GM19455 (cell line): ENCODE results near the gene TYK2.
"Not testable (repeated sequence)": the region's sequence is repeated elsewhere in the genome, so short reads cannot be mapped to it uniquely, and the experiment has no call there.

Experiments
- ATAC-seq: cut with Tn5 transposase; IDR thresholded peaks from one replicate; pipeline ENCODE4 v1.9.1; 2021; ENCODE audit not compliant: unreplicated experiment

The TYK2 gene

DNA sequence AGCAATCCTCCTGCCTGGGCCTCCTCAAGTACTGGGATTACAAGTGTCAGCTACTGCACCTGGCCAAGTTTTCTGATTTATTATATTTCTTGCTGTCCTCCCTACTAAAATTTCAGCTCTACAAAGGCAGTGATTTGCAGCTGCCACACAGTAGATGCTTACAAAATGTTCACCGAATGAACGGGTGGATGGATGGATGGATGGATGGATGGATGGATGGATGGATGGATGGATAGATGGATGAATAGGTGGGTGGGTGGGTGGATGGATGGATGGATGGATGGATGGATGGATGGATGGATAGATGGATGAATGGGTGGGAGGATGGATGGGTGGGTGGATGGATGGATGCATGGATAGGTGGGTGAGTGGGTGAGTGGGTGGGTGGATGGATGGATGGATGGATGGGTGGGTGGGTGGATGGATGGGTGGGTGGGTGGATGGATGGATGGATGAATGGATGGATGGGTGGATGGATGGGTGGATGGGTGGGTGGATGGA, 3.2 kb downstream of the TYK2 start:
- not testable (repeated sequence) for ATAC-seq

DNA sequence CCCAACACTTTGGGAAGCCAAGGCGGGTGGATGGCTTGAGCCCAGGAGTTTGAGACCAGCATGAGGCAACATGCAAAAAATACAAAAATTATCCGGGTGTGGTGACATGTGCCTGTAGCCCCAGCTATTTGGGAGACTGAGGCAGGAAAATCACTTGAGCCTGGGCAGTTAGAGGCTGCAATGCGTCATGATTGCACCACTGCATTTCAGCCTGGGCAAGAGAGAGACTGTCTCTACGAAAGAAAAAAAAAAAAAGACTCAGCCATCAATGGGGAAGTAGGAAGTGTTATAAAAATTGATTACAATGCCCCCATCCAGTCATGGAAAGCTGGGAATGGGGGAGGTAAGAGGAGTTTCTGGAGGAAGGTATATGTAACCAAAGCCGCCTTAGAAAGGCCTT, 5.4 kb downstream of the TYK2 start:
- no peak for ATAC-seq

DNA sequence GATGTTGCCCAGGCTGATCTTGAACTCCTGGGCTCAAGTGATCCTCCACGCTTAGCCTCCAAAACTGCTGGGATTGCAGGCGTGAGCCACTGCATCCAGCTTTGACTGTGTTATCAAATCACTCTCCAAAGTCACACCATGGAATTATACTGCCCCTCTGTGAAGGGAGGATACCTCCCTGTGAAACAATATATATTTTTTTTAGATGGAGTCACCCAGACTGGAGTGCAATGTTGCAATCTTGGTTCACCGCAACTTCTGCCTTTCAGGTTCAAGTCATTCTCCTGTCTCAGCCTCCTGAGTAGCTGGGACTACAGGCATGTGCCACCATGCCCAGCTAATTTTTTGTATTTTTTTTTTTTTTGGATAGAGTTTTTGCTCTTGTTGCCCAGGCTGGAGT, 7.7 kb downstream of the TYK2 start:
- no peak for ATAC-seq

DNA sequence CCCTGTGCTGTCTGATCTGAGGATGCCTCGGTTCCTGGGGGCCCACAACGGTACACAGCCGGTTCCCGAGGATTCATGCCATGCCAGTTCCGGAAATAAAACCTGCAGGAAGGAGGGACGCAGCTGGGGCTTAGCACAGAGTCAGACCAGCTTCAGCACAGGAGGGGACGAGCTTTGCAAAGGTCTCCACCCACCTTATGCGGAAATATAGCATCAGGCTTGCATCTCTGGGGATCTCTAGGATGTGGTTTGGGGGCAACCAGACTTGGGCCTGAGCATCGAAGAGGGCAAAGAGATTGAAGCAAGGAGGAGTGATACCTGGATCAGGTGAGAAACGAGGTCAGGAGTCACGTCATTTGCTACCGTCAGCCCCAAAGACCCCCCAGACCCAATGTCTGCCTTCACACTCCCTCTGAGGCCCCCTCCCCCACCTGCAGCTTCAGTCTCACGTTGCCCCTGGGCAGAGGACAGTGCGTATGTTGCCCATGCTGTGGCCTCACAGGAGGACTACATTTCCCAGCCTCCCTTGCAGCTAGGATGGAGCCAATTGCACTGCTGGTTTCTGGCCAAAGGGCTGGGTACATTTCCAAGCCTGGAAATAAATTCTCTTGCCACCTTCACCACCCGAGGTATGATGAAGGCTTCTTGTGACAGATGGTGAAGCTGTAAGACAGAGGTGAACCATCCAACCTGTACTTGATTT, 12.1 kb downstream of the TYK2 start:
- no peak for ATAC-seq

DNA sequence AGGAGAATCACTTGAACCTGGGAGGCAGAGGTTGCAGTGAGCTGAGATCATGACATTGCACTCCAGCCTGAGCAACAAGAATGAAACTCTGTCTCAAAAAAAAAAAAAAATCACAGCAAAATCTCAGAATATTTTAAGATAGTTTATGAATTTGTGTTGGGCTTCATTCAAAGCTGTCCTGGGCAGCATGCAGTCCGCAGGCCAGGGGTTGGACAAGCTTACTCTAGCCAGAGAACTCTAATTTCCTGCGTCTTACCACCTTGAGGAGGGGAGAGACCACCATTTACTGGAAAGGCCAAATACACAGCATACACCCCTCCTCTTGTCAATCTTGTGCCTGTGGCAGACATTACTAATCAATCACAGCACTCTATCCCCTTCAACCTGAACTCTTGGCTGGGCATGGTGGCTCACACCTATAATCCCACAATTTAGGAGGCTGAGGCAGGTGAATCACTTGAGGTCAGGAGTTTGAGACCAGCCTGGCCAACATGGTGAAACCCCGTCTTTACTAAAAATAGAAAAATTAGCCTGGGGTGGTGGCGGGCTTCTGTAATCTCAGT, 13.3 kb downstream of the TYK2 start:
- ATAC-seq = not testable (repeated sequence)

DNA sequence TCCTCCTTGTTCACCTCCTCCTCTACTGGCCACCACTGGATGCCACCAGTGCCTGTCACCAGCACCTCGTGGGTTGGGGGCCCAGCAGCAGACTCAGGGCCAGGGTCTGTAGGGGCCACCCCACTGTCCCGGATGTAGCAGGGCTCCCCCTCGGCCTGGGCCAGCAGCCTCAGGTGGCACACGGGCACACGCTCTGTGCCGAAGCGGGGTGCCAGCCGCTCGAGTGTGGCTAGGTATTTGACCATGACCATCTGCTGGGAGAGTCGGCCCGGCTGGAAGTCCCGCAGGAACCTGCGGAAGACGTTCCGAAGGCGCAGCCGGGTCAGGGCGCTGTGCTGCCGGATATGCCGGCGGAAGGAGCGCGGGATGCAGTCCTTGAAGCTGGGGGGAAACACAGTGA, 14.9 kb downstream of the TYK2 start:
- ATAC-seq = no peak

DNA sequence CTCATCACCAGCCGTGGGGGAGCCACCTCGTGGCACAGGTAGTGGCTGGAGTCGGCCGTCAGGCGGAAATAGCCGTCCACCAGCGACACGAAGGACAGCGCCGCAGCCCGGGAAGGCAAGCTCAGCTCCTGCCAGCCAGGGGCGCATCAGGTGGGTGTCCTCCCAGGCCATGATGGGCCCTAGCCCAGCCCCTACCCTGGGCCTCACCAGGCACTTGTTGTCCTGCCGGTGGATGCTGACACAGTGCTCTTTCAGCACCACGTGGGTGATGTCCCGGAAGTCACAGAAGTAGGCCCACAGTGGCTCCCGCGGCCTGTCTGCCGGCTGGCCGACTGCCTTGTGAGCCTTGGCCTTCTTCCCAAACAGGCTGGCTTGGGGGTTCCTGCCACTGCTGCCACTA, 15.7 kb downstream of the TYK2 start:
- ATAC-seq = no peak

DNA sequence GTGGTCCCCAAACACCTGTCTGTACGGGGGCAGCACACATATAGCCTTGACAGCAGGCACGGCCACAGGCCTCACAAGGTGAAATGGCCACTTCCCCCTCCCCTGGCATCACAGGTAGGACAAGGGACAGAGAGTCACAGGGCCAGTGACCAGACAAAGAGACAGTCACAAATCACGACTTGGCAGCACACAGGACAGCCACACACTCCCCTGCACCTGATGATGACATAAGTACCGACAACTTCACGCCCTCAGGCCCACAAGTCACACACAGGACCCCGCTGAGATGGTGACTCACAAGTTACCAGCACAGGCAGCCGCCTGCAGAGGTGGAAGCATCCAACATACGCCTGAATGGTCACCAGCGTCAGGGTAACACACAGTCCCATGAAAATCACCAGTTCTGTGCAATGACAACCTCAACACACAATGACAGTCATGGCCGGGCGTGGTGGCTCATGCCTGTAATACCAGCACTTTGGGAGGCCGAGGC, 16.5 kb downstream of the TYK2 start:
- ATAC-seq = no peak

DNA sequence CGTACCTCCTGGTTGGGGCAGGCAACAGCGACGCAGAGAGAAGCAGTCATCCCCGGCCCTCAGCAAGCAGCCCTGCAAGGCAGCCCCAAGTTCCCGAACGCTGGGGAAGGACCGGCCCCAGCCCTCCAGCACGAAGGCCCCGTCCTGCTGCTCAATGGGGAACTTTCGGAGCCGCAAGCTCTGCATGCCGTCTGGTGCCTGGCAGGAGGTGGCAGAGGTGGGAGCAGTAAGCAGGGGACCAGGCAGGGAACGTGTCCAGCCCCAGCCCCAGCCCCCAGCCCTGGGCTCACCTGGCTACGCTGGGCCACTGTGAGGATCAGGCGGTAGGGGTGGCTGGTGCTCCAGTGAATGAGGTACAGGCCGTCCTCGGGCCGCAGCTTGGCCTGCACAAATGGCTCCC, 18.1 kb downstream of the TYK2 start:
- no peak for ATAC-seq

DNA sequence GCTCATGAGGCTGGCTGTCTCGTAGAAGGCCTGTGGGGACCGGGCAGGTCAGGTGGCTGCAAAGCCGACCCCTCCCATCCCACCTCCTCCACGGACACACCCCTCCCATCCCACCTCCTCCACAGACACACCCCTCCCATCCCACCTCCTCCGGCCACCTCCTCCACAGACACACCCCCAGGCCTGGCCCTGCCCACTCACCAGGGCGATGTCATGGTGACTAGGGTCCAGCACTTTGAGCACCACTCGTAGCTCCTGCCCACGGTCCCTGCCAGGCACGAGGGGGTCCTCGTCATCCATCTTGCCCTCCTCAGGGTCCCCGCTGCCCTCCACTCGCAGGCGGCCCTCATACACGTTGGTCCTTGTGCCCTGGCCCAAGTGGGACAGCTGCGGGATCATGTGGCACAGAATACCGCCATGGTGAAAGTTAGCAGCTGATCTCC, 18.8 kb downstream of the TYK2 start:
- no peak for ATAC-seq

DNA sequence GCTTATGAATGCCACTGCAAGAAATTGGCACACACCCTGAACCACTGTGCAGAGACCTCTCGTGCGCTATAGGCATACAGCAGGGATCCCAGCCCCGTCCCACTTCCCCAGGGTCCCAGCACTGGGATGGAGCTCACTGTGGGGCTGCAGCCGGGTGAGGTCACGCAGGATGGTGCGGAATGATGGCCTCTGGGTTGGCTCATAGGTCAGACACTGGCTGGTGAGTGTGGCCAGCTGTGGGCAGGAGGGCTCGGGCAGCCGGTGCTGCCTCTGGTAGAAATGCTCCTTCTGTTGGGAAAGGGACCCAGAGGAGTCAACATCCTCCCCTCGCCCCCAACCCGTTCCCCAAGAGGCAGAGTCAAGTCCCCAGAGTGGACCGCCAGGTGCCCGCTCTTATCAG, 23.9 kb downstream of the TYK2 start:
- ATAC-seq = no peak

DNA sequence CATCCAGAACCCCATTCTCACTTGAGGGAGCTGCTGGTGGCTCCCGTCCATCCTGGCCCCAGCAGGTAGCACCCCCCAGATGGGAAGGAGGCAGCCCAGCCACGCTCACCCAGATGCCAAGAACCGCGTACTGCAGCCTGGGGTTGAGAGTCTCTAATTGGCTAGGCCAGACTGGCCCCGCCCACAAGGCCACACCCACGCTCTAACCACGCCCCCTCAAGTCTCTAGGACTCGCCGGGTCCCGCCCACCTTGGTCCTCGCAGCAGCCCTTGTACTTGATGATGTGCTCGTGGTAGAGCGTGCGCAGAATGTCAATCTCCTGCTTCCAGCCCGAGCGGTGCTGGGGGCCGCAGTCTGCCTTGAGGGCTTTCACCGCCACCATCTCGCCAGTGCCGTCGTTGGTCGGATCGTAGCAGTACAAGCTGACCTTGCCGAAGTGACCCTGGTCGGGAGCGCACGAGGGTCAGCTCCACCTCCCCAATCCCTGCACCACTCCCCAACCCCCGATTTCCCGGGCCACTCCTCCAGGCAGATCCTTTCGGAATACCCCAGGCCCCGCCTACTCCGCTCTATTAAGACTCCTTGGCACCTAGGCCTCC, 26.5 kb downstream of the TYK2 start:
- ATAC-seq = no peak

DNA sequence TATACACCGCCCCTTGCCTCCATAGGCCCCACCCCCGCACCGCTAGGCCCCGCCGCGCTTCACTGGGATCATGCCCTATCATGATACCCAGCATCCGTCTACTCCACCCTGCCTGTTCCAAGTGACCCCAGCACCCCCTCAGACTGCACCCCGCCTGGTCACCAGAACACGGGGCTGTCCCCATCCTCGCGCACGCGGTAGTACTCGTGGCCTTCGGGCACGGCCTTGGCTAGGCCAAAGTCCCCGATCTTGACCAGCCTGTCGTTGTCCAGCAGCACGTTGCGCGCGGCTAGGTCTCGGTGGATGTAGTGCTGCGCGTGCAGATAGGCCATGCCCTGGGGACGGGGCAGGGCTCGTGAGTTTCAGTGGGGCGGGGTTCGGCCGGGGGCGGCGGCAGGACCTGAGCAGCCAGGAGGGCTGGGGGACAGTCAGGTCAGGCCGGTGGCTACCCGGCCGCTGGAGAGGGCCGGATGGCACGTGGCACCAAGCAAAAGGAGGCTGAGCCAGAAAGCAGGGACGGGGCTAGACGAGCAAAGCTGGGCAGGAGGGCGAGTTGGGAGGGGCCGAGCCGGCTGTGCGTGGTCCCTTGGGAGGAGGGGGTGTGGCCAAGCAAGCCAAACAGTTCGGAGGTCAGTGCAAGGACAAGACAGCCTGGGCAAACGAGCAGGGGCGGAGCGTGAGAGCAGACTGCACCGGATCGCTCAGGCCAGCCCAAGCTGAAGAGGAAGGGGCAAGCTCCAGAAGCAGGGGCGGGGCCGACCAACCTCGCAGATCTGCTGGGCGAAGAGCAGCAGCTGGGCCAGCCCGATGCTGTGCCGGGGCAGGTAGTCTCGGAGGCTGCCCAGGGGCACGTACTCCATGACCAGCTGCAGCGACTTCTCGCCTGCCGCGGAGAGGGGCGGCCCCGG, 27.4 kb downstream of the TYK2 start:
- no peak for ATAC-seq

DNA sequence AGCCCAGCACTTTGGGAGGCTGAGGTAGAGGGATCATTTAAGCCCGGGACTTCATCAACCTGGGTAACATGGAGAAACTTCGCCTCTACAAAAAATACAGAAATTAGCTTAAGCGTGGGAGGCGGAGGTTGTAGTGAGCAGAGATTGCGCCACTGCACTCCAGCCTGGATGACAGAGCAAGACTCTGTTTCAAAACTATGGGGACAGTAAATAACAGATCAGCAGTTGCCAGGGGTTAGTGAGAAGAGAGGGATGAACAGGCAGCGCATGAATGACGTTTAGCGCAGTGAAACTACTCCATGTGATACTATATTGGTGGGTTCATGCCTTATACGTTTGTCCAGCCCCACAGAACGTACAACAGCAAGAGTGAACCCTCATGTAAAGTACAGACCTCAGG, 33.9 kb downstream of the TYK2 start:
- ATAC-seq = no peak

DNA sequence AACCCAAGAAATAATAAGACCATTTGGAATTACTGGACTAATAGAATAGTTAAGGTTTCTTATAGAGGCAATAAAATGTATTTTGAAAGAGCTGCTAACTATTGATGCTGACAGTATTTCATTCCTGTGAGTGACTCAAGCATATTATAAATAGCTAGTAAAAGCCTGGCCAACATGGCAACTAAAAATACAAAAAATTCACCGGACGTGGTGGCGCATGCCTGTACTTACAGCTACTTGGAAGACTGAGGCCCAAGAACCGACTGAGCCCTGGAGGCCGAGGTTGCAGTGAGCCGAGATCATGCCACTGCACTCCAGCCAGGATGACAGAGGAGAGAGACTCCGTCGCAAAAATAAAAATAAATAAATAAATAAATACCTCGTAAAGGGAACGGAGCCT, 35.6 kb downstream of the TYK2 start:
- no peak for ATAC-seq

DNA sequence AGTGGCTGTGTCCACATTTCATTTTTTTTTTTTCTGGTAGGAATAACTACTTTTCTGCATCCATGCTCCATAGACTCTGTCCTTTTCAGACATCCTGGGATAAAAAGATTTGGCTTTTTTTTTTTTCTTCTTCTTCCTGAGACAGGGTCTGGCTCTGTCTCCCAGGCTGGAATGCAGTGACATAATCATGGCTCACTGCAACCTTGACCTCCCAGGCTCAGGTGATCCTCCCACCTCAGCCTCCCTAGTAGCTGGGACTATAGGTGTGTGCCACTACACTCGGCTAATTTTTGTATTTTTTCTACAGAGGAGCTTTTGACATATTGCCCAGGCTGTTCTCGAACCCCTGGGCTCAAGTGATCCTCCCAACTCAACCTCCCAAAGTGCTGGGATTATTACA, 36.9 kb downstream of the TYK2 start:
- ATAC-seq = no peak

DNA sequence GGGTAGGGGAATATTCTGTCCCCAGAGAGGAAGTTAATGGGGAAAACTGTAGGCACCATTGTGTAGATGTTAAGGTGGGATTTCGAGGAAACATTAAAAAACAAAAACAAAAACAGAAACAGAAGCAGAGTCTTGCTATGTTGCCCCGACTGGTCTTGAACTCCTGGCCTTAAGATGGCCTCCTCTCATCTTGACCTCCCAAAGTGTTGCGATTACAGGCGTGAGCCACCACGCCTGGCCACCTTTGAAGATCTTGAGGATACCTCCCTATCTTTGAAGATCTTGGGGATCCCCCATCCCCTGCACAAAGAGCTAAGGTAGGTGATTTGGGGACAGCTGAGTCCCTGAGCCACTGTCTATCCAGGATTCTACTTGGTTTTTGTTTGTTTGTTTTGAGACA, 40.4 kb downstream of the TYK2 start:
- ATAC-seq = no peak

DNA sequence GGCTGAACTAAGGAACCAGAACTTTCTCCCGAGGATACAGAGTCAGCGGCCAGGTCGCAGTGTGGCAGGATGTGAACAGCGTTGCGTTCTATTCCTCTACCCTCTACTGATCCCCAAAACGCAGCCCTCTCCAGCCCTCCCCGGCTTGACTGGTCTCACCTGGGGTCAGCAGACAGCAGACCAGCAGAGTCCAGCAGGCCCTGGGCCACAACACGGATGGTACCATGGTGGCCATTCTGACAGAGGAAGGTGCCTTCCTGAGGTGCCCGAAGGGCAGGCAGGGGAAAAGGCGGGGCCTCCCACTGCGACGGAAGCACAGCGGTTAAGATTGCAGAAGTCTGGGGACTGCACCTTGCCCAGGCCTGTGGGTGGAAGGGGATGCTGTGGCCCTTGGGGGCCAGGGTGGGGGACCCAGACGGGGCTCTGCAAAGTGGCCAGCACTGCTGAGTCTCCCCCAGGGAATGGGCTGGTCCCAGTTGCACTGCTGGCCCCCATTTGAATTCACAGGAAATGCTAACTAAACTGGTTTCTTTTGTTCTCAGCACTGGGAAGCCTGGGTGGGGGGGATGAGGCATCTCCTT, 40.9 kb downstream of the TYK2 start, which contains the start of gene ICAM3:
Gene ICAM3, minus strand, starts transcription at position 245 of the 581 bp plus-strand sequence. Its CDS starts 10 bp downstream, at position 235.
- ATAC-seq = peak; percentile 57

DNA sequence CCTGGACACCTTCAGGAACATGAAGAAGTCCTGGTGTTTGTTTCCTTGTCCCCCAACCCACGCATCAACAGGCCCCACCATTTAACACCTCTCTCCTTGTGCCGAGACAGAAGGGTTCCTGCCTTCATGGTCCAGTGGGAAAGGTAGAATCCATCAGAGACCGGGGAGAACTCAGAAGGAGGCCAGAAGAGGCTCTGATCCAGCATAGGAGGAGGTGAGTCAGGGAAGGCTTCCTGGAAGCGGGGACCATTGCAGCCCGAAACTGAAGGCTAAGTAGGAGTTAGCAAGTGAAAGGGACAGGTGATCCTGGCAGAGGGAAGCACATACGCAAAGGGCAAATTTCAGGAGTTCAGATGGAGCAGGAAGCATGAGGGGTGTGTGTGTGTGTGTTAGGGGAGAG, 41.4 kb downstream of the TYK2 start:
- ATAC-seq = no peak

DNA sequence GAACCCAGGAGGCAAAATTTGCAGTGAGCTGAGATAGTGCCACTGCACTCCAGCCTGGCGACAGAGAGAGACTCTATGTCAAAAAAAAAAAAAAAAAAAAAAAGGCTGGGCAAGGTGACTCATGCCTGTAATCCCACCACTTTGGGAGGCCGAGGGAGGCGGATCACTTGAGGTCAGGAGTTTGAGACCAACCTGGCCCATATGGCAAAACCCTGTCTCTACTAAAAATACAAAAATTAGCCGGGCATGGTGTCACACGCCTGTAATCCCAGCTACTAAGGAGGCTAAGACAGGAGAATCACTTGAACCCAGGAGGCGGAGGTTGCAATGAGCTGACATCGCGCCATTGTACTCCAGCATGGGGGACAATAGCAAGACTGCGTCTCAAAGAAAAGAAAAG, 43.6 kb downstream of the TYK2 start:
- ATAC-seq = not testable (repeated sequence)
